ENCODE data around the gene LGALS3.

LGALS3 gene

DNA sequence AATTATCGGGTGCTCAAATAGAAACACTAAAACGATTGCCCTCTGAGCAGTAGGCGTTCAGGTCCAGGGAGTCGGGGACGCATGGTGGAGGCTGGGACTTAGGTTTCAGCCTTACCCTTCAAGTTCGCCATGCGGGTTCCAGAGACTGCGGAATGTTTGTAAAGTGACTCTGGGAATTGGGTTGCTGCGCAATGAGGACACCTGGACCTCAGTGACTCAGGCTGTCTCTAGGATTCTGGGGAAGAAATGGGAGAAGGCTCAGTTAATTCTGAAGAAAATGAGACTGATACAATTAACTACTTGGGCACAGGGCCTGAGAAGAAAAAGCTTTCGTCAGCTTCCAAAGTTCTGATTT is 1.1 kb downstream of the LGALS3 start:
- Mint-ChIP-seq H3K27me3 (peaks cover 0 to 6% of the 10 kb centered on the region in 2 donors), H3K27ac (peak overlapping the region; percentile 86), H3K4me3 (peak overlapping the region; percentile 85 to 91), H3K4me1 (peaks cover 11 to 25% of the 10 kb centered on the region in 2 donors), H3K36me3 (peaks cover 0 to 3% of the 10 kb centered on the region in 2 donors), H3K9me3 (no peaks in the 10 kb centered on the region)
- DNase-seq: no peak
- no peak for ATAC-seq (replicated peaks)

- H3K4me1 Mint-ChIP-seq: peaks cover 8 to 19% of the 10 kb centered on the region in 2 donors
- no peak for DNase-seq
- H3K36me3 Mint-ChIP-seq: peaks cover 0 to 3% of the 10 kb centered on the region in 2 donors
- no peak for ATAC-seq (replicated peaks)
- H3K27ac Mint-ChIP-seq: no peak overlapping the region
- H3K27me3 Mint-ChIP-seq: peaks cover 0 to 6% of the 10 kb centered on the region in 2 donors
- H3K9me3 Mint-ChIP-seq: no peaks in the 10 kb centered on the region
- H3K4me3 Mint-ChIP-seq: no peak overlapping the region
Observed at GRCh38 chr14:55131370-55132137, 2.5 kb downstream of the LGALS3 start.

- Mint-ChIP-seq H3K36me3 (peaks cover 4 to 6% of the 10 kb centered on the region in 2 donors), H3K4me1 (peaks cover 8 to 14% of the 10 kb centered on the region in 2 donors), H3K9me3 (no peaks in the 10 kb centered on the region), H3K27me3 (no peaks in the 10 kb centered on the region), H3K27ac (no peak overlapping the region), H3K4me3 (no peak overlapping the region)
- ATAC-seq (replicated peaks) (no peak), DNase-seq (no peak)
Observed at GRCh38 chr14:55133416-55133815, 4.4 kb downstream of the LGALS3 start.

- no peak for ATAC-seq (replicated peaks)
- Mint-ChIP-seq H3K9me3 (no peaks in the 10 kb centered on the region), H3K27me3 (no peaks in the 10 kb centered on the region), H3K27ac (no peak overlapping the region), H3K4me1 (peaks cover 5 to 6% of the 10 kb centered on the region in 2 donors), H3K36me3 (peaks cover 17 to 21% of the 10 kb centered on the region in 2 donors), H3K4me3 (no peak overlapping the region)
- no peak for DNase-seq
Observed at GRCh38 chr14:55136241-55136640, 7.2 kb downstream of the LGALS3 start.

DNA sequence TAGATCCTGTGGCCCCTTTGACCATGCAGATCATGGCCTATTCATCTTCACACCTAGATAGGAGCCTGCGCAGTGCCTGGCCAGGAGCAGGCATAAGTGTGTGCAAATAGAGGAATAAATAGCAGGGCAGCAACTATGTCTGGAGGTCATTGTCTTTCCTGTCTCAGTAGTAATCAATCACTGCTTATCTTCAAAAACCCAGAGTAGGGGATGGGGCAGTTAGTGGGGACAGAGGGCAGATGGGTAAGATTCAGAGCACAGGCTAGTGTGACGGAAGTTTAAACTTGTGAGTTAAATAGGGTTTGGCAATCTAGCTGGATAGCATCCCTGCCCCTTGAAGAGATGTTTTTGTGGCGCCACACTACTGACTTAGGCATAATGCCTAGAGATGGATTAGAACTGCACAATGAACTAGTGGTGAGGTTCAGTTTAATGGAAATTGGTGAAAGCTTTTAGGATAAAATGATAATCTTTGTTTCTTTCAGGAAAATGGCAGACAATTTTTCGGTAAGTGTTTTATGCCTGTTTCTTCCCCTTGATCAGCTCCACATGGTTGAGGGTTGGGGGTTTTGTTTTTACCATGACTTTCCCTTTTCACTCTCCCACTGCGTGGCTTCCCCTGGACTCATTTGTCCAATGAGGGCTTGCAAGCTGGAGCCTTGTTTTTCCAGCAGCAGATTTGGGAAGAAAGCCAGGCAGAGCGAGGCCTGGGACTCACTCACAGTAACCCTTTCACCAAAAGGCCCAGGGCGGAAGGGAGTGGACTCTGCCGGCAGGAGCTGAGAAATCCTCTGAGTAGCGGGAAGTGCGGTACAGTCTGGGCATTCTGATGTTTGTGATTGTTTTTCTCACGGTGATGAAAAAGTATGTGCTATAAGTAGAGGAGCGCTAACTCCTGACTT is 8.1 kb downstream of the LGALS3 start:
- no peaks in the 10 kb centered on the region for H3K9me3 Mint-ChIP-seq
- H3K27me3 Mint-ChIP-seq: no peaks in the 10 kb centered on the region
- no peak overlapping the region for H3K27ac Mint-ChIP-seq
- H3K4me3 Mint-ChIP-seq: no peak overlapping the region
- ATAC-seq (replicated peaks) (no peak), DNase-seq (no peak)
- H3K4me1 Mint-ChIP-seq: no peaks in the 10 kb centered on the region
- H3K36me3 Mint-ChIP-seq: peaks cover 15 to 23% of the 10 kb centered on the region in 2 donors

DNA sequence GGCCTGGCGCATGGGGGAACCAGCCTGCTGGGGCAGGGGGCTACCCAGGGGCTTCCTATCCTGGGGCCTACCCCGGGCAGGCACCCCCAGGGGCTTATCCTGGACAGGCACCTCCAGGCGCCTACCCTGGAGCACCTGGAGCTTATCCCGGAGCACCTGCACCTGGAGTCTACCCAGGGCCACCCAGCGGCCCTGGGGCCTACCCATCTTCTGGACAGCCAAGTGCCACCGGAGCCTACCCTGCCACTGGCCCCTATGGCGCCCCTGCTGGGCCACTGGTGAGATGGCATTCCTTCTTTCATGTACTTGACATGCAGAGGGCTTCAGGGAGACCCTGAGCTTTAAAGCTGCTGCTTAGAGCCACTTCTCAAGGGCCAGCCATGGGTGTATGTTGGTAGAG is 9.0 kb downstream of the LGALS3 start:
- DNase-seq: no peak
- no peak for ATAC-seq (replicated peaks)
- peaks cover 16 to 25% of the 10 kb centered on the region in 2 donors for H3K36me3 Mint-ChIP-seq
- no peak overlapping the region for H3K4me3 Mint-ChIP-seq
- no peaks in the 10 kb centered on the region for H3K27me3 Mint-ChIP-seq
- H3K9me3 Mint-ChIP-seq: no peaks in the 10 kb centered on the region
- no peak overlapping the region for H3K27ac Mint-ChIP-seq
- no peaks in the 10 kb centered on the region for H3K4me1 Mint-ChIP-seq

- Mint-ChIP-seq H3K4me1 (no peaks in the 10 kb centered on the region), H3K9me3 (no peaks in the 10 kb centered on the region), H3K4me3 (no peak overlapping the region), H3K27ac (no peak overlapping the region), H3K27me3 (no peaks in the 10 kb centered on the region), H3K36me3 (peaks cover 20 to 30% of the 10 kb centered on the region in 2 donors)
- ATAC-seq (replicated peaks) (no peak), DNase-seq (no peak)
Observed at GRCh38 chr14:55139141-55139540, 10.1 kb downstream of the LGALS3 start.

- H3K27me3 Mint-ChIP-seq: no peaks in the 10 kb centered on the region
- H3K27ac Mint-ChIP-seq: no peak overlapping the region
- ATAC-seq (replicated peaks) (no peak), DNase-seq (no peak)
- H3K4me1 Mint-ChIP-seq: no peaks in the 10 kb centered on the region
- H3K36me3 Mint-ChIP-seq: peaks cover 20 to 30% of the 10 kb centered on the region in 2 donors
- no peak overlapping the region for H3K4me3 Mint-ChIP-seq
- no peaks in the 10 kb centered on the region for H3K9me3 Mint-ChIP-seq
Observed at GRCh38 chr14:55139696-55140509, 10.9 kb downstream of the LGALS3 start.

GRCh38 chr14:55141825-55142224 is 12.8 kb downstream of the LGALS3 start:
- Mint-ChIP-seq H3K4me1 (no peaks in the 10 kb centered on the region), H3K36me3 (peaks cover 20 to 30% of the 10 kb centered on the region in 2 donors), H3K4me3 (no peak overlapping the region), H3K27ac (no peak overlapping the region), H3K9me3 (no peaks in the 10 kb centered on the region), H3K27me3 (no peaks in the 10 kb centered on the region)
- no peak for ATAC-seq (replicated peaks)
- DNase-seq: no peak

GRCh38 chr14:55142466-55142865 is 13.4 kb downstream of the LGALS3 start:
- DNase-seq (no peak), ATAC-seq (replicated peaks) (no peak)
- Mint-ChIP-seq H3K4me3 (no peak overlapping the region), H3K27ac (peak overlapping the region; percentile 65), H3K4me1 (no peaks in the 10 kb centered on the region), H3K27me3 (no peaks in the 10 kb centered on the region), H3K9me3 (no peaks in the 10 kb centered on the region), H3K36me3 (peaks cover 20 to 28% of the 10 kb centered on the region in 2 donors)

- no peaks in the 10 kb centered on the region for H3K27me3 Mint-ChIP-seq
- DNase-seq (no peak), ATAC-seq (replicated peaks) (no peak)
- no peaks in the 10 kb centered on the region for H3K4me1 Mint-ChIP-seq
- no peak overlapping the region for H3K4me3 Mint-ChIP-seq
- H3K36me3 Mint-ChIP-seq: peaks cover 5 to 8% of the 10 kb centered on the region in 2 donors
- no peak overlapping the region for H3K27ac Mint-ChIP-seq
- H3K9me3 Mint-ChIP-seq: no peaks in the 10 kb centered on the region
Observed at GRCh38 chr14:55146425-55146824, 17.4 kb downstream of the LGALS3 start.

- DNase-seq (no peak), ATAC-seq (replicated peaks) (no peak)
- Mint-ChIP-seq H3K4me1 (no peaks in the 10 kb centered on the region), H3K36me3 (no peaks in the 10 kb centered on the region), H3K27ac (no peak overlapping the region), H3K4me3 (no peak overlapping the region), H3K27me3 (no peaks in the 10 kb centered on the region), H3K9me3 (no peaks in the 10 kb centered on the region)
Observed at GRCh38 chr14:55151601-55152000, 22.5 kb downstream of the LGALS3 start.

DNA sequence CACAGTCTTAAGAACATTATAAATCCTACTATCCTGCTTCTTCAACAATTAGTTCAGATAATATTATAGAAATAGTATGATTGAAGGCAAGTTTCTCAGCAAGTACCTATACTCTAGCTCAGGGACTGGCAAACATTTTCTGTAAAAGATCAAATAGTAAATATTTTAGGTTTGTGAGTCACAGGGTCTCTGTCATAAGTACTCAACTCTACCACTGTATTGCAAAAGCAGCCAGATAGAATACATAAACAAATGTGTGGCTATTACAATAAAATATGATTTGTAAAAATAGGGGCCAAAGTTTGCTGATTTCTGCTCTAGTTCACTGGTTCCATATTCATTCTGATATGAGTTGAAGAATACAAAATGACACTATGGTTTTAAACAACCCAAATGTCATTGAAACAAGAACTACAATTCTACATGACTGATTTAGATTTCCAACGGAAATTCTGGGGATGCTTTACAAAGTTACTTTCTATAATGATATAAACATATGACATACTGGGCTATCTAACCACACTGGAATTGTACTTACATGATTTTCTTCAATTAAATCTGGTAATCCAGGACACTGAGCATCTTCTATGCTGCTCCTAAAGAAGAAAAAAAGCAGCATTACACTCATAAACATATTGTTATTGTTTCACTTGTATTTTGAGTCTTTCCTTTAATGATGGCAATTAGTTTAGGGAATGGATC is 23.2 kb downstream of the LGALS3 start:
- Mint-ChIP-seq H3K4me1 (peaks cover 0 to 2% of the 10 kb centered on the region in 2 donors), H3K36me3 (no peaks in the 10 kb centered on the region), H3K9me3 (no peaks in the 10 kb centered on the region), H3K4me3 (no peak overlapping the region), H3K27ac (no peak overlapping the region), H3K27me3 (no peaks in the 10 kb centered on the region)
- DNase-seq (no peak), ATAC-seq (replicated peaks) (no peak)

DNA sequence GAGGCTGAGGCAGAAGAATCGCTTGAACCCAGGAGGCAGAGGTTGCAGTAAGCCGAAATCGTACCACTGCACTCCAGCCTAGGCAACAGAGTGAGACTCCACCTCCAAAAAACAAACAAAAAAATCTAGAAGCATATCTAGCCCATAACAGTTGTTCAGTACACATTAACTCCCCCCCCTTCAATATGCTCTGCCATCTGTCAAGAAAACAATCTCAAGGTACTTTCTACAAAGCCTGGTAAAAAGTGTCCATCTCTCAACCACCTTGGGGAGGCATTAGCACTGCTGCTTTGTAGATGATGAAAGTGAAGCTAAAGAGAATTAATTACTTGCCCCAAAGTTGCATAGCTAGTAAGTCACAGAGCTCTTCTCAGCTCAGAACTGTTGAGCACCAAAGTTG is 24.9 kb downstream of the LGALS3 start:
- Mint-ChIP-seq H3K4me3 (no peak overlapping the region), H3K36me3 (no peaks in the 10 kb centered on the region), H3K4me1 (peaks cover 0 to 2% of the 10 kb centered on the region in 2 donors), H3K27ac (no peak overlapping the region), H3K9me3 (no peaks in the 10 kb centered on the region), H3K27me3 (no peaks in the 10 kb centered on the region)
- ATAC-seq (replicated peaks) (no peak), DNase-seq (no peak)
